SK-N-MC (cell line): ENCODE measurements around the gene CGREF1.

ENCODE experiments used
- EZH2 ChIP-seq: fragments of 200-600 bp; sonication (generic); IDR thresholded peaks from one replicate; pipeline ENCODE4 v1.6.1; 2017; ENCODE audit warnings: antibody characterized with exemption
- POLR2AphosphoS5 ChIP-seq: IDR thresholded peaks from 2 replicates; pipeline ENCODE4 v1.6.1; 2012; ENCODE audit warnings: mild to moderate bottlenecking, low read depth, low read length, borderline replicate concordance

- TF ChIP-seq EZH2 (no peak), POLR2AphosphoS5 (no peak)
Measured at GRCh38 chr2:27085062-27085672, 33.8 kb downstream of the CGREF1 start.
